HG03139 (cell line): ENCODE data around the gene AHCYL2.
"Not testable (repeated sequence)": the region's sequence is repeated elsewhere in the genome, so short reads cannot be mapped to it uniquely, and the experiment has no call there.

Source experiments
- ATAC-seq: cut with Tn5 transposase; IDR thresholded peaks from one replicate; pipeline ENCODE4 v1.9.1; 2021; ENCODE audit not compliant: unreplicated experiment

AHCYL2 gene

GRCh38 chr7:129446925-129447324 is 222.1 kb downstream of the AHCYL2 start:
- not testable (repeated sequence) for ATAC-seq

- ATAC-seq, result not testable (repeated sequence)
Observed at GRCh38 chr7:129447445-129447844, 222.6 kb downstream of the AHCYL2 start.

GRCh38 chr7:129448608-129449007 is 223.8 kb downstream of the AHCYL2 start:
- not testable (repeated sequence) for ATAC-seq

GRCh38 chr7:129450295-129450694 is 225.5 kb downstream of the AHCYL2 start:
- no peak for ATAC-seq

- no peak for ATAC-seq
Observed at GRCh38 chr7:129452589-129453231, 227.9 kb downstream of the AHCYL2 start.

GRCh38 chr7:129453510-129454248 is 228.8 kb downstream of the AHCYL2 start:
- ATAC-seq, result no peak

- no peak for ATAC-seq
Observed at GRCh38 chr7:129454249-129454551, 229.4 kb downstream of the AHCYL2 start.

GRCh38 chr7:129456421-129456820 is 231.6 kb downstream of the AHCYL2 start:
- ATAC-seq, result no peak

- ATAC-seq, result no peak
Observed at GRCh38 chr7:129457101-129457500, 232.3 kb downstream of the AHCYL2 start.

- no peak for ATAC-seq
Observed at GRCh38 chr7:129458171-129458570, 233.3 kb downstream of the AHCYL2 start.

GRCh38 chr7:129461809-129462208 is 237.0 kb downstream of the AHCYL2 start:
- no peak for ATAC-seq

- ATAC-seq, result no peak
Observed at GRCh38 chr7:129462420-129462819, 237.6 kb downstream of the AHCYL2 start.

- no peak for ATAC-seq
Observed at GRCh38 chr7:129464194-129464593, 239.4 kb downstream of the AHCYL2 start.

- no peak for ATAC-seq
Observed at GRCh38 chr7:129465080-129465479, 240.2 kb downstream of the AHCYL2 start.

GRCh38 chr7:129466796-129467195 is 242.0 kb downstream of the AHCYL2 start:
- no peak for ATAC-seq

- ATAC-seq, result no peak
Observed at GRCh38 chr7:129468087-129468486, 243.3 kb downstream of the AHCYL2 start.

GRCh38 chr7:129468547-129468946 is 243.7 kb downstream of the AHCYL2 start:
- no peak for ATAC-seq

GRCh38 chr7:129469930-129470329 is 245.1 kb downstream of the AHCYL2 start:
- no peak for ATAC-seq

GRCh38 chr7:129470411-129470810 is 245.6 kb downstream of the AHCYL2 start:
- ATAC-seq, result no peak

- no peak for ATAC-seq
Observed at GRCh38 chr7:129471402-129471827, 246.6 kb downstream of the AHCYL2 start.

GRCh38 chr7:129475931-129476330 is 251.1 kb downstream of the AHCYL2 start:
- not testable (repeated sequence) for ATAC-seq

- ATAC-seq, result not testable (repeated sequence)
Observed at GRCh38 chr7:129476398-129476797, 251.6 kb downstream of the AHCYL2 start.
